K562 (cell line): ENCODE measurements around the gene SLC22A23. TPM values are rescaled to one million over a fixed set of nuclear protein-coding genes. Genes with fewer than 3 reads are reported as not detected.
A peak's percentile ranks its signal among the peaks of the same experiment; 100 is the strongest.

Experiments used
- ATAC-seq: fragments of 200-7000 bp; cut with Tn5 transposase; 3 replicates; pipeline ENCODE4 v1.9.1; 2020; ENCODE audit warnings: moderate library complexity
- BruUV-seq: library from RNA; stranded (reverse); fragments of 400-500 nt; replicated peaks from 2 replicates; lab custom pipeline; 2021; lab: Mats Ljungman, UMichigan
- CTCF ChIA-PET: fragments of 300-600 bp; formaldehyde crosslinking; extraction: SDS; loops from one replicate; lab custom pipeline; 2021; ENCODE audit warnings: low intra/inter-chr PET ratio; lab: Yijun Ruan, JAX
- POLR2A ChIA-PET: fragments of 300-600, 350-650 bp; sonication (Branson Sonifier 250); formaldehyde crosslinking; extraction: SDS; loops from one replicate; lab custom pipeline; 2021; ENCODE audit warnings: antibody characterized with exemption, inconsistent platforms; lab: Yijun Ruan, JAX
- DNase-seq, 4 experiments: peaks; one replicate each; pipeline versions ENCODE4 v3.0.0 to v3.0.0-alpha.2; 2011 to 2018; ENCODE audit warnings: low spot score in 3 of 4, mixed read lengths in 3 of 4; ENCODE audit errors: extremely low read depth in 1 of 4
- FAIRE-seq: peaks from 2 replicates; lab custom pipeline; 2011; peaks lifted over from hg19 to GRCh38; lab: Jason Lieb, UNC
- H2AFZ ChIP-seq: 2 replicates; pipeline ENCODE4 v1.6.0; 2011; ENCODE audit warnings: low read depth, low read length, control low read depth, inconsistent platforms
- H3K27ac ChIP-seq: fragments of 200-600 bp; 3 replicates; pipeline ENCODE4 v1.8.0; 2011; ENCODE audit warnings: low read depth, mild to moderate bottlenecking, control low read depth, inconsistent platforms, low read length, moderate library complexity, mixed read lengths; ENCODE audit errors: extremely low read depth
- H3K27me3 ChIP-seq, 2 experiments: fragments of 300-600 bp in 1 of 2; 2 replicates in 1 of 2; 3 replicates in 1 of 2; pipeline versions ENCODE4 v1.6.0 to v1.8.0; 2011; ENCODE audit warnings: inconsistent platforms in 2 of 2, low read length in 2 of 2, mild to moderate bottlenecking in 1 of 2, mixed read lengths in 1 of 2, moderate library complexity in 1 of 2; ENCODE audit not compliant: control insufficient read depth in 2 of 2, insufficient read depth in 2 of 2
- H3K36me3 ChIP-seq: fragments of 300-600 bp; 3 replicates; pipeline ENCODE4 v1.8.0; 2011; ENCODE audit warnings: mild to moderate bottlenecking, low read length, inconsistent platforms; ENCODE audit not compliant: control insufficient read depth, insufficient read depth
- H3K4me1 ChIP-seq, 2 experiments: fragments of 200-600 bp in 1 of 2; replicated peaks in 1 of 2; 2 replicates in 1 of 2; 3 replicates in 1 of 2; pipeline versions ENCODE4 v1.5.1 to v1.8.0; 2011; ENCODE audit warnings: inconsistent platforms in 2 of 2, low read length in 2 of 2, mild to moderate bottlenecking in 1 of 2, mixed read lengths in 1 of 2, moderate library complexity in 1 of 2; ENCODE audit not compliant: control insufficient read depth in 2 of 2, insufficient read depth in 2 of 2
- H3K4me2 ChIP-seq: 2 replicates; pipeline ENCODE4 v1.6.1; 2011; ENCODE audit warnings: low read length, control low read depth, inconsistent platforms, mixed read lengths; ENCODE audit not compliant: insufficient read depth
- H3K4me3 ChIP-seq: fragments of 200-600 bp; sonication (generic), shearing (Covaris generic); 2 replicates; pipeline ENCODE4 v1.5.1; 2016; ENCODE audit warnings: control low read depth, inconsistent platforms
- H3K79me2 ChIP-seq: fragments of 200-600 bp; 3 replicates; pipeline ENCODE4 v1.8.0; 2011; ENCODE audit warnings: low read length, inconsistent platforms; ENCODE audit not compliant: control insufficient read depth, insufficient read depth
- H3K9ac ChIP-seq, 2 experiments: 2 replicates each; pipeline versions ENCODE4 v1.6.0 to v1.6.1; 2011; ENCODE audit warnings: low read depth in 2 of 2, low read length in 2 of 2, control low read depth in 1 of 2, inconsistent platforms in 1 of 2, mild to moderate bottlenecking in 1 of 2, mixed read lengths in 1 of 2; ENCODE audit not compliant: insufficient read depth in 1 of 2
- H3K9me1 ChIP-seq: one replicate; pipeline ENCODE4 v1.6.0; 2011; ENCODE audit warnings: inconsistent platforms, mild to moderate bottlenecking, low read length, moderate library complexity; ENCODE audit not compliant: control insufficient read depth, insufficient read depth
- H3K9me3 ChIP-seq: replicated peaks from 2 replicates; pipeline ENCODE4 v1.5.1; 2011; ENCODE audit warnings: low read depth, low read length, inconsistent platforms; ENCODE audit not compliant: control insufficient read depth, insufficient read depth
- H4K20me1 ChIP-seq: replicated peaks from 2 replicates; pipeline ENCODE4 v1.6.1; 2011; ENCODE audit warnings: low read length, inconsistent platforms, mixed read lengths; ENCODE audit not compliant: control insufficient read depth, insufficient read depth
- ARHGAP35 ChIP-seq: fragments of 450-650 bp; IDR thresholded peaks from 2 replicates; pipeline ENCODE4 v1.6.1; 2018; ENCODE audit not compliant: partially characterized antibody
- ESRRB ChIP-seq: fragments of 250-450 bp; sonication (Bioruptor Pico); IDR thresholded peaks from 2 replicates; pipeline ENCODE4 v1.5.0; 2020; ENCODE audit warnings: mild to moderate bottlenecking, moderate library complexity, borderline replicate concordance
- GABPB1 ChIP-seq: sonication (generic); formaldehyde crosslinking; IDR thresholded peaks from 2 replicates; pipeline ENCODE4 v1.8.0; 2022; ENCODE audit warnings: mild to moderate bottlenecking, missing genetic modification reagents
- MBD2 ChIP-seq: sonication (generic); IDR thresholded peaks from 2 replicates; pipeline ENCODE4 v1.6.1; 2016; ENCODE audit warnings: low read depth, borderline replicate concordance
- MCM5 ChIP-seq: fragments of 450-650 bp; IDR thresholded peaks from 2 replicates; pipeline ENCODE4 v1.6.1; 2016; ENCODE audit warnings: low read depth
- MTA2 ChIP-seq: fragments of 450-650 bp; IDR thresholded peaks from 2 replicates; pipeline ENCODE4 v1.6.1; 2016; ENCODE audit warnings: low read depth
- NCOA2 ChIP-seq, 2 experiments: fragments of 450-650 bp; IDR thresholded peaks; 2 replicates each; pipeline ENCODE4 v1.6.1; 2018; ENCODE audit warnings: mild to moderate bottlenecking in 2 of 2, moderate library complexity in 1 of 2; ENCODE audit not compliant: partially characterized antibody in 2 of 2
- NEUROD1 ChIP-seq: fragments of 150-350 bp; IDR thresholded peaks from 2 replicates; pipeline ENCODE4 v1.6.1; 2014; ENCODE audit warnings: borderline replicate concordance, low read length, low read depth; ENCODE audit not compliant: partially characterized antibody
- XRCC4 ChIP-seq: IDR thresholded peaks from one replicate; pipeline ENCODE4 v1.6.1; 2011; ENCODE audit not compliant: insufficient read depth, insufficient read length; ENCODE audit errors: extremely low read depth
- ZBTB7A ChIP-seq: IDR thresholded peaks from 2 replicates; pipeline ENCODE4 v1.6.1; 2011; ENCODE audit warnings: low read depth, mild to moderate bottlenecking, low read length, moderate library complexity, borderline replicate concordance; ENCODE audit not compliant: control insufficient read depth
- ZNF133 ChIP-seq: fragments of 250-450 bp; sonication (Bioruptor Pico); IDR thresholded peaks from 2 replicates; pipeline ENCODE4 v1.4.0; 2020; ENCODE audit warnings: mild to moderate bottlenecking
- WGBS: fragments of 100-300 bp; shearing (Covaris generic); methylation state at CpG from one replicate; pipeline ENCODE4 v1.1.6; 2016; ENCODE audit warnings: low coverage, mixed read lengths; ENCODE audit not compliant: insufficient coverage; ENCODE audit errors: missing lambda C conversion rate; 5-methylcytosine and 5-hydroxymethylcytosine counted together
- in situ Hi-C: fragments of 300-500 bp; cut with MboI; formaldehyde crosslinking; loops from 4 replicates; pipeline ENCODE4 v1.15.0; 2018; ENCODE audit warnings: inconsistent platforms, mixed read lengths
- intact Hi-C: fragments of 100-400 bp; cut with micrococcal nuclease; formaldehyde crosslinking; loops from 2 replicates; pipeline ENCODE4 v1.14.2; 2022
- polyA plus RNA-seq, 8 experiments: library from polyadenylated mRNA; depleted of rRNA in 4 of 8; stranded (reverse) in 5 of 8; unstranded in 3 of 8; fragments of >200 nt; fragmentation: Nextera tagmentation in 2 of 8; fragmentation: Illumina TruSeq in 1 of 8; extraction: Ambion mirVana in 2 of 8; extraction: Trizol in 1 of 8; gene quantifications; 2 replicates each; pipeline versions ENCODE4 v1.2.1 to v1.2.3, GENCODE V29; 2011 to 2014; ENCODE audit warnings: inconsistent platforms in 1 of 8, missing spikeins in 1 of 8
- total RNA-seq, 7 experiments: library from RNA; depleted of rRNA in 6 of 7; stranded (reverse); fragments of >200 nt in 6 of 7; fragmentation: Illumina TruSeq in 2 of 7; extraction: Trizol in 2 of 7; gene quantifications; 2 replicates each; pipeline versions ENCODE4 v1.2.1 to v1.2.3, GENCODE V29; 2011 to 2021; ENCODE audit warnings: low replicate concordance in 1 of 7
- TF ChIP-seq, protein P1 (sequence below): fragments of 250-450 bp; sonication (Bioruptor Pico); IDR thresholded peaks from 2 replicates; pipeline ENCODE4 v1.6.1; 2021; ENCODE audit warnings: mild to moderate bottlenecking
- TF ChIP-seq, protein P2 (sequence below): fragments of 250-450 bp; sonication (Bioruptor Pico); IDR thresholded peaks from 2 replicates; pipeline ENCODE4 v1.4.0; 2020
- TF ChIP-seq, protein P3 (sequence below): fragments of 450-650 bp; conservative IDR thresholded peaks from 2 replicates; pipeline ENCODE4 v1.6.1; 2016; ENCODE audit warnings: missing genetic modification characterization, low read depth, mild to moderate bottlenecking, control low read depth, missing compliant biosample characterization
- TF ChIP-seq, protein P4 (sequence below): fragments of 250-450 bp; sonication (Bioruptor Pico); IDR thresholded peaks from 2 replicates; pipeline ENCODE4 v1.4.0; 2020; ENCODE audit warnings: mild to moderate bottlenecking

SLC22A23 gene
- total and polyA plus RNA-seq, 9 of the 15 experiments (the other 6 are each of a cell fraction or from before 2014, with no cell fraction given) = 0.30 to 8.7 (median 2.5) TPM

DNA sequence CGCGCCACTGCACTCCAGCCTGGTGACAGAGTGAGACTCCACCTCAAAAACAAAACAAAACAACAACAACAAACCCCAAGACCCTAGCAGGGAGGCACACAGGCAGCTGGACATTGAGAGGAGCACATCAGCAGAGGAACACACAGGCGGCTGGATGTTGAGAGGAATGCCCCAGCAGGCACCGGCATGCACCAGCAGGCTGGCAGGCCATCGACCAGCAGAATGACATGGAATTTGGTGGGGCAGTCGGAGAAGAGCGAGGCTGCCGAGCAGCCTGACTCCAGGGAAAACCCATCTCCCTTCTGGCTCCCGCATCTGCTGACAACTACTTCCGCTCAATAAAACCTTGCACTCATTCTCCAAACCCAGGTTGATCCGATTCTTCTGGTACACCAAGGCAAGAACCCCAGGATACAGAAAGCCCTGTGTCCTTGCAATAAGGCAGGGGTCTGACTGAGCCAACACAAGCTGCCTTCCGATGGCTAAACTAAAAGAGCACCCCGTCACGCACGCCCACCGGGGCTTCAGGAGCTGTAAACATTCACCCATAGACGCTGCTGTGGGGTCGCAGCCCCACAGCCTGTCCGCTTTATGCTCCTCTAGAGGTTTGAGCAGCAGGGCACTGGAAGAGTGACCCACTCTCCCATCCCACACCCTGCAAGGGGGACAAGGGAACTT is 60.2 kb downstream of the SLC22A23 start:
- POLR2A ChIA-PET = interaction anchor here (0.6 kb wide), 1 partner anchor 397 kb away, joined by 3 read pairs; the partner anchor contains the start of gene NQO2
- no TSS peak for BruUV-seq
- DNase-seq (no peak), FAIRE-seq (no peak), ATAC-seq (no peak)
- Histone ChIP-seq H2AFZ (no peak overlapping the region), H3K36me3 (no peaks in the 10 kb centered on the region; the same call in 2 of the 3 replicates), H3K79me2 (no peaks in the 10 kb centered on the region), H3K4me3 (no peak overlapping the region), H4K20me1 (no peaks in the 10 kb centered on the region), H3K9me1 (peaks cover 3% of the 10 kb centered on the region), H3K27me3 (no peaks in the 10 kb centered on the region), H3K9me3 (no peaks in the 10 kb centered on the region), H3K4me2 (no peak overlapping the region), H3K4me1 (peaks cover 33 to 46% of the 10 kb centered on the region in 2 experiments), H3K9ac (peak overlapping the region in 1 of 2 experiments; percentile 32; a peak in 1 of 4 replicates), H3K27ac (no peak overlapping the region)
- in situ Hi-C loops = no loop called here
- intact Hi-C loops = no loop called here
- TF ChIP-seq ARHGAP35 = no peak
- no peak for TF ChIP-seq MBD2
- TF ChIP-seq, protein P1, sequence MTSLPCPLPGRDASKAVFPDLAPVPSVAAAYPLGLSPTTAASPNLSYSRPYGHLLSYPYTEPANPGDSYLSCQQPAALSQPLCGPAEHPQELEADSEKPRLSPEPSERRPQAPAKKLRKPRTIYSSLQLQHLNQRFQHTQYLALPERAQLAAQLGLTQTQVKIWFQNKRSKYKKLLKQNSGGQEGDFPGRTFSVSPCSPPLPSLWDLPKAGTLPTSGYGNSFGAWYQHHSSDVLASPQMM (CRISPR knock-in tag) = no peak
- TF ChIP-seq GABPB1 = no peak
- TF ChIP-seq, protein P2, sequence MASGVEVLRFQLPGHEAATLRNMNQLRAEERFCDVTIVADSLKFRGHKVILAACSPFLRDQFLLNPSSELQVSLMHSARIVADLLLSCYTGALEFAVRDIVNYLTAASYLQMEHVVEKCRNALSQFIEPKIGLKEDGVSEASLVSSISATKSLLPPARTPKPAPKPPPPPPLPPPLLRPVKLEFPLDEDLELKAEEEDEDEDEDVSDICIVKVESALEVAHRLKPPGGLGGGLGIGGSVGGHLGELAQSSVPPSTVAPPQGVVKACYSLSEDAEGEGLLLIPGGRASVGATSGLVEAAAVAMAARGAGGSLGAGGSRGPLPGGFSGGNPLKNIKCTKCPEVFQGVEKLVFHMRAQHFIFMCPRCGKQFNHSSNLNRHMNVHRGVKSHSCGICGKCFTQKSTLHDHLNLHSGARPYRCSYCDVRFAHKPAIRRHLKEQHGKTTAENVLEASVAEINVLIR (CRISPR knock-in tag) = no peak
- TF ChIP-seq ZBTB7A = no peak
- TF ChIP-seq ZNF133 (CRISPR knock-in tag) = no peak
- TF ChIP-seq, protein P3, sequence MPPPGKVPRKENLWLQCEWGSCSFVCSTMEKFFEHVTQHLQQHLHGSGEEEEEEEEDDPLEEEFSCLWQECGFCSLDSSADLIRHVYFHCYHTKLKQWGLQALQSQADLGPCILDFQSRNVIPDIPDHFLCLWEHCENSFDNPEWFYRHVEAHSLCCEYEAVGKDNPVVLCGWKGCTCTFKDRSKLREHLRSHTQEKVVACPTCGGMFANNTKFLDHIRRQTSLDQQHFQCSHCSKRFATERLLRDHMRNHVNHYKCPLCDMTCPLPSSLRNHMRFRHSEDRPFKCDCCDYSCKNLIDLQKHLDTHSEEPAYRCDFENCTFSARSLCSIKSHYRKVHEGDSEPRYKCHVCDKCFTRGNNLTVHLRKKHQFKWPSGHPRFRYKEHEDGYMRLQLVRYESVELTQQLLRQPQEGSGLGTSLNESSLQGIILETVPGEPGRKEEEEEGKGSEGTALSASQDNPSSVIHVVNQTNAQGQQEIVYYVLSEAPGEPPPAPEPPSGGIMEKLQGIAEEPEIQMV = no peak
- no peak for TF ChIP-seq MTA2
- TF ChIP-seq NEUROD1 = no peak
- no peak for TF ChIP-seq ESRRB (CRISPR knock-in tag)
- no peak for TF ChIP-seq MCM5
- TF ChIP-seq, protein P4, sequence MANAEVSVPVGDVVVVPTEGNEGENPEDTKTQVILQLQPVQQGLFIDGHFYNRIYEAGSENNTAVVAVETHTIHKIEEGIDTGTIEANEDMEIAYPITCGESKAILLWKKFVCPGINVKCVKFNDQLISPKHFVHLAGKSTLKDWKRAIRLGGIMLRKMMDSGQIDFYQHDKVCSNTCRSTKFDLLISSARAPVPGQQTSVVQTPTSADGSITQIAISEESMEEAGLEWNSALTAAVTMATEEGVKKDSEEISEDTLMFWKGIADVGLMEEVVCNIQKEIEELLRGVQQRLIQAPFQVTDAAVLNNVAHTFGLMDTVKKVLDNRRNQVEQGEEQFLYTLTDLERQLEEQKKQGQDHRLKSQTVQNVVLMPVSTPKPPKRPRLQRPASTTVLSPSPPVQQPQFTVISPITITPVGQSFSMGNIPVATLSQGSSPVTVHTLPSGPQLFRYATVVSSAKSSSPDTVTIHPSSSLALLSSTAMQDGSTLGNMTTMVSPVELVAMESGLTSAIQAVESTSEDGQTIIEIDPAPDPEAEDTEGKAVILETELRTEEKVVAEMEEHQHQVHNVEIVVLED (CRISPR knock-in tag) = no peak
- TF ChIP-seq XRCC4 = no peak
- TF ChIP-seq NCOA2 (IDR thresholded peaks at IDR 0.05; ENCODE audit: partially characterized antibody in 2 of 2) = no peak
- CTCF ChIA-PET = no interaction called here
- 95% methylated on average over 14 of the region's 19 CpGs for WGBS
